Thyroid gland (tissue), 4 donors: ENCODE data around the gene NBAS.

Experiments used
- POLR2A ChIP-seq, 2 donors: fragments of 450-650 bp; IDR thresholded peaks; one replicate each; pipeline ENCODE4 v1.6.1; 2017; ENCODE audit warnings: antibody characterized with exemption in 2 of 2, mild to moderate bottlenecking in 2 of 2, moderate library complexity in 1 of 2
- TF ChIP-seq, protein P1 (sequence below), 6 experiments: fragments of 200-600 bp in 3 of 6; fragments of 450-650 bp in 3 of 6; sonication (generic) in 3 of 6; IDR thresholded peaks; one replicate each; pipeline ENCODE4 v1.5.1; 2016 to 2019; ENCODE audit warnings: antibody characterized with exemption in 6 of 6, mild to moderate bottlenecking in 2 of 6, inconsistent platforms in 1 of 6, moderate library complexity in 1 of 6

DNA sequence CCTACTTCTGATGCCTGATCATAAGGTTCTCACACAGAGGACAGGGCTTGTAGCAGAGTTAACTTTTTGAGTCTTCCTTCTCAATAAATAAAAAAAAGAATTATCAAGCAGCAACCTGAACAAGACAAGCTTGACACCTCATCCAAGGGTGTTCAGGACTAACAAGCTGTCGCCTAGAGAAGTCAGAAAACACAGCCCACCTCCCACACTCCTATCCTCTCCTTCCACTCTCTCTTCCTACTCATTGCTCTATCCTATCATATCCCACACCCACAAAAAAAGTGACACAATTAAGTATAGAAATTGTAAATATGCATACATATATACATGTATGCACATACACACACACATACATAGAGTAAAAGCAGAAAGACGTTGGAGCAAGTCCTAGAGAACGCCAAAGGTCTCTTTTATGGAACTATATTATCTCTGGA, 5.4 kb downstream of the NBAS start:
- TF ChIP-seq, protein P1, sequence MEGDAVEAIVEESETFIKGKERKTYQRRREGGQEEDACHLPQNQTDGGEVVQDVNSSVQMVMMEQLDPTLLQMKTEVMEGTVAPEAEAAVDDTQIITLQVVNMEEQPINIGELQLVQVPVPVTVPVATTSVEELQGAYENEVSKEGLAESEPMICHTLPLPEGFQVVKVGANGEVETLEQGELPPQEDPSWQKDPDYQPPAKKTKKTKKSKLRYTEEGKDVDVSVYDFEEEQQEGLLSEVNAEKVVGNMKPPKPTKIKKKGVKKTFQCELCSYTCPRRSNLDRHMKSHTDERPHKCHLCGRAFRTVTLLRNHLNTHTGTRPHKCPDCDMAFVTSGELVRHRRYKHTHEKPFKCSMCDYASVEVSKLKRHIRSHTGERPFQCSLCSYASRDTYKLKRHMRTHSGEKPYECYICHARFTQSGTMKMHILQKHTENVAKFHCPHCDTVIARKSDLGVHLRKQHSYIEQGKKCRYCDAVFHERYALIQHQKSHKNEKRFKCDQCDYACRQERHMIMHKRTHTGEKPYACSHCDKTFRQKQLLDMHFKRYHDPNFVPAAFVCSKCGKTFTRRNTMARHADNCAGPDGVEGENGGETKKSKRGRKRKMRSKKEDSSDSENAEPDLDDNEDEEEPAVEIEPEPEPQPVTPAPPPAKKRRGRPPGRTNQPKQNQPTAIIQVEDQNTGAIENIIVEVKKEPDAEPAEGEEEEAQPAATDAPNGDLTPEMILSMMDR (IDR thresholded peaks at IDR 0.05) = no peak
- TF ChIP-seq POLR2A (IDR thresholded peaks at IDR 0.05) = no peak
